Medulla oblongata (tissue), 1 donor: Measurements from ENCODE around the gene RTKN.
"Not testable (repeated sequence)": the region's sequence is repeated elsewhere in the genome, so short reads cannot be mapped to it uniquely, and the experiment has no call there.

Experiments used
- DNase-seq: peaks from one replicate; pipeline ENCODE4 v3.0.0-alpha.2; 2015; ENCODE audit errors: extremely low spot score

Gene RTKN

GRCh38 chr2:74441690-74442482, at the start of gene RTKN:
RTKN (minus strand) TSS chr2:74441937; CDS start chr2:74441816, 121 bp downstream.
- no peak for DNase-seq

GRCh38 chr2:74489906-74490305, 48.2 kb upstream of the RTKN start:
- no peak for DNase-seq

GRCh38 chr2:74488643-74489481, 47.1 kb upstream of the RTKN start:
- DNase-seq = no peak

GRCh38 chr2:74486141-74486540, 44.4 kb upstream of the RTKN start:
- DNase-seq = no peak

- DNase-seq = not testable (repeated sequence)
Observed at GRCh38 chr2:74483675-74484164, 42.0 kb upstream of the RTKN start.

- DNase-seq = peak; percentile 98
Observed at GRCh38 chr2:74482801-74483674, 41.3 kb upstream of the RTKN start, which contains the start of the genes CCDC142 and TTC31. CCDC142 (minus strand) TSS chr2:74482998; CDS start chr2:74482837, 161 bp downstream. TTC31 (plus strand) TSS chr2:74483081; CDS start chr2:74483096, 15 bp downstream.

- DNase-seq = no peak
Observed at GRCh38 chr2:74481961-74482800, 40.4 kb upstream of the RTKN start.

- DNase-seq = no peak
Observed at GRCh38 chr2:74481431-74481830, 39.7 kb upstream of the RTKN start.

- no peak for DNase-seq
Observed at GRCh38 chr2:74474899-74475298, 33.2 kb upstream of the RTKN start.

- DNase-seq = no peak
Observed at GRCh38 chr2:74474481-74474880, 32.7 kb upstream of the RTKN start.

GRCh38 chr2:74472945-74473258, 31.2 kb upstream of the RTKN start:
- no peak for DNase-seq

GRCh38 chr2:74472086-74472944, 30.6 kb upstream of the RTKN start, which contains the start of gene MRPL53:
MRPL53 (minus strand) TSS chr2:74472680; CDS start chr2:74472660, 20 bp downstream.
- DNase-seq = peak; percentile 96

GRCh38 chr2:74471332-74472065, 29.8 kb upstream of the RTKN start:
- no peak for DNase-seq

- not testable (repeated sequence) for DNase-seq
Observed at GRCh38 chr2:74470742-74471141, 29.0 kb upstream of the RTKN start.

GRCh38 chr2:74464406-74464805, 22.7 kb upstream of the RTKN start:
- DNase-seq = no peak

GRCh38 chr2:74462786-74463105, 21.0 kb upstream of the RTKN start:
- DNase-seq = no peak

GRCh38 chr2:74462054-74462785, 20.5 kb upstream of the RTKN start:
- DNase-seq = no peak
